H1 (cell line): ENCODE measurements around the gene PARD3. TPM values are rescaled to one million over a fixed set of nuclear protein-coding genes. Genes with fewer than 3 reads are reported as not detected.

Source experiments
- CTCF ChIA-PET: fragments of 300-600 bp; sonication (Branson Sonifier 250); formaldehyde crosslinking; loops from one replicate; lab custom pipeline; 2021; ENCODE audit not compliant: partially characterized antibody; lab: Charles Lee
- POLR2A ChIA-PET: fragments of 300-600 bp; sonication (Branson Sonifier 250); formaldehyde crosslinking; loops from one replicate; lab custom pipeline; 2021; ENCODE audit warnings: inconsistent platforms; ENCODE audit not compliant: partially characterized antibody; lab: Charles Lee
- DNase-seq, 2 experiments: peaks; one replicate each; pipeline versions ENCODE4 v3.0.0 to v3.0.0-alpha.2; 2010 to 2022; ENCODE audit warnings: low spot score in 2 of 2, low read depth in 1 of 2, mixed read lengths in 1 of 2
- FAIRE-seq: peaks from 2 replicates; lab custom pipeline; 2011; peaks lifted over from hg19 to GRCh38; lab: Jason Lieb, UNC
- H2AFZ ChIP-seq: 2 replicates; pipeline ENCODE4 v1.8.1; 2012; ENCODE audit warnings: low read length, inconsistent platforms
- H2AK5ac ChIP-seq: 2 replicates; pipeline ENCODE4 v1.6.1; 2013; ENCODE audit warnings: low read depth, low read length
- H2BK120ac ChIP-seq: replicated peaks from 2 replicates; pipeline ENCODE3; 2013; ENCODE audit warnings: low read depth, low read length, inconsistent platforms
- H2BK12ac ChIP-seq: 2 replicates; pipeline ENCODE4 v1.6.1; 2013; ENCODE audit warnings: low read depth, low read length
- H2BK15ac ChIP-seq: 2 replicates; pipeline ENCODE4 v1.6.1; 2013; ENCODE audit warnings: low read length
- H2BK20ac ChIP-seq: 2 replicates; pipeline ENCODE4 v1.6.1; 2013; ENCODE audit warnings: low read length
- H2BK5ac ChIP-seq: 2 replicates; pipeline ENCODE4 v1.6.1; 2013; ENCODE audit warnings: low read depth, low read length
- H3K14ac ChIP-seq: 2 replicates; pipeline ENCODE4 v1.6.1; 2013; ENCODE audit warnings: inconsistent platforms; ENCODE audit not compliant: insufficient read length
- H3K18ac ChIP-seq: 2 replicates; pipeline ENCODE4 v1.6.1; 2013; ENCODE audit warnings: low read length; ENCODE audit errors: extremely low read depth
- H3K23ac ChIP-seq: 2 replicates; pipeline ENCODE4 v1.6.1; 2013; ENCODE audit warnings: inconsistent platforms; ENCODE audit not compliant: insufficient read length
- H3K23me2 ChIP-seq: 2 replicates; pipeline ENCODE4 v1.6.1; 2013; ENCODE audit warnings: low read depth, low read length
- H3K27ac ChIP-seq: 2 replicates; pipeline ENCODE4 v1.6.1; 2011; ENCODE audit warnings: low read depth, low read length, inconsistent platforms
- H3K27me3 ChIP-seq, 4 experiments: replicated peaks in 1 of 4; 1 replicate in 1 of 4; 2 replicates in 3 of 4; pipeline versions ENCODE4 v1.6.1 to v1.8.1; 2011 to 2013; ENCODE audit warnings: low read length in 3 of 4, mild to moderate bottlenecking in 3 of 4, inconsistent platforms in 2 of 4, mixed read lengths in 2 of 4, moderate library complexity in 1 of 4; ENCODE audit not compliant: control insufficient read depth in 3 of 4, insufficient read depth in 3 of 4; ENCODE audit errors: extremely low read depth in 1 of 4
- H3K36me3 ChIP-seq, 4 experiments: 2 replicates each; pipeline versions ENCODE4 v1.6.1 to v1.8.1; 2011 to 2013; ENCODE audit warnings: mild to moderate bottlenecking in 4 of 4, low read length in 3 of 4, moderate library complexity in 2 of 4, control low read depth in 1 of 4, inconsistent platforms in 1 of 4; ENCODE audit not compliant: insufficient read depth in 4 of 4, control insufficient read depth in 2 of 4
- H3K4ac ChIP-seq: replicated peaks from 2 replicates; pipeline ENCODE3; 2013; ENCODE audit warnings: low read length, low read depth, mixed read lengths, inconsistent platforms; ENCODE audit not compliant: insufficient read length
- H3K4me1 ChIP-seq, 4 experiments: replicated peaks in 1 of 4; 1 replicate in 1 of 4; 2 replicates in 3 of 4; pipeline versions ENCODE4 v1.6.1 to v1.8.1; 2011 to 2013; ENCODE audit warnings: low read length in 3 of 4, inconsistent platforms in 2 of 4, mixed read lengths in 1 of 4; ENCODE audit not compliant: insufficient read depth in 4 of 4, control insufficient read depth in 3 of 4
- H3K4me2 ChIP-seq, 2 experiments: 2 replicates each; pipeline versions ENCODE4 v1.6.1 to v1.8.1; 2011 to 2013; ENCODE audit warnings: low read depth in 2 of 2, low read length in 2 of 2, control low read depth in 1 of 2, inconsistent platforms in 1 of 2, mild to moderate bottlenecking in 1 of 2; ENCODE audit not compliant: insufficient read depth in 1 of 2
- H3K4me3 ChIP-seq, 4 experiments: fragments of 200-600, 300-600 bp in 1 of 4; sonication (generic), shearing (Covaris generic), sonication (Bioruptor Twin) in 1 of 4; 2 replicates each; pipeline versions ENCODE4 v1.5.1 to v1.8.1; 2011 to 2016; ENCODE audit warnings: low read length in 4 of 4, low read depth in 3 of 4, control low read depth in 2 of 4, inconsistent platforms in 2 of 4, mild to moderate bottlenecking in 2 of 4, mixed read lengths in 1 of 4, moderate library complexity in 1 of 4; ENCODE audit not compliant: insufficient read depth in 2 of 4; ENCODE audit errors: extremely low read depth in 1 of 4
- H3K56ac ChIP-seq: replicated peaks from 2 replicates; pipeline ENCODE3; 2013; ENCODE audit warnings: low read depth, mild to moderate bottlenecking, mixed read lengths, low read length, inconsistent platforms; ENCODE audit not compliant: insufficient read length
- H3K79me1 ChIP-seq: 2 replicates; pipeline ENCODE4 v1.6.1; 2013; ENCODE audit warnings: low read depth, low read length, control low read depth
- H3K79me2 ChIP-seq, 2 experiments: 2 replicates each; pipeline versions ENCODE4 v1.6.1 to v1.8.1; 2012 to 2013; ENCODE audit warnings: low read length in 2 of 2, mild to moderate bottlenecking in 2 of 2, inconsistent platforms in 1 of 2; ENCODE audit not compliant: insufficient read depth in 2 of 2, control insufficient read depth in 1 of 2
- H3K9ac ChIP-seq, 4 experiments: replicated peaks in 1 of 4; 1 replicate in 1 of 4; 2 replicates in 3 of 4; pipeline versions ENCODE4 v1.6.1 to v1.8.1; 2011 to 2013; ENCODE audit warnings: low read depth in 3 of 4, low read length in 3 of 4, control low read depth in 2 of 4, mild to moderate bottlenecking in 2 of 4, moderate library complexity in 2 of 4, inconsistent platforms in 1 of 4; ENCODE audit errors: extremely low read depth in 1 of 4
- H3K9me3 ChIP-seq, 2 experiments: 2 replicates each; pipeline versions ENCODE4 v1.6.1 to v1.8.1; 2012 to 2013; ENCODE audit warnings: mild to moderate bottlenecking in 2 of 2, moderate library complexity in 2 of 2, control low read depth in 1 of 2, inconsistent platforms in 1 of 2, low read depth in 1 of 2, low read length in 1 of 2, mixed read lengths in 1 of 2; ENCODE audit not compliant: insufficient read depth in 2 of 2
- H4K20me1 ChIP-seq, 2 experiments: replicated peaks in 1 of 2; 2 replicates each; pipeline versions ENCODE3 to v1.8.1; 2011 to 2013; ENCODE audit warnings: inconsistent platforms in 2 of 2, low read length in 2 of 2, mild to moderate bottlenecking in 1 of 2; ENCODE audit not compliant: insufficient read depth in 2 of 2, control insufficient read depth in 1 of 2
- H4K5ac ChIP-seq: 2 replicates; pipeline ENCODE4 v1.6.1; 2013; ENCODE audit warnings: low read length, low read depth, mixed read lengths, inconsistent platforms; ENCODE audit not compliant: insufficient read length
- H4K8ac ChIP-seq: 2 replicates; pipeline ENCODE4 v1.8.0; 2013; ENCODE audit warnings: mild to moderate bottlenecking, moderate library complexity, low read length, inconsistent platforms; ENCODE audit not compliant: insufficient read depth; ENCODE audit errors: extremely low read depth
- H4K91ac ChIP-seq: replicated peaks from 2 replicates; pipeline ENCODE3; 2013; ENCODE audit warnings: low read length, mixed read lengths, inconsistent platforms; ENCODE audit not compliant: insufficient read length
- MAFK ChIP-seq: IDR thresholded peaks from 2 replicates; pipeline ENCODE4 v1.6.1; 2012; ENCODE audit warnings: low read depth, mild to moderate bottlenecking, improper control_type of control experiment, low read length
- SAP30 ChIP-seq: fragments of 300-600 bp; sonication (generic); IDR thresholded peaks from 2 replicates; pipeline ENCODE4 v1.7.1; 2012; ENCODE audit warnings: low read length, moderate library complexity, mild to moderate bottlenecking, inconsistent platforms; ENCODE audit not compliant: insufficient read depth, insufficient replicate concordance
- SP1 ChIP-seq: IDR thresholded peaks from 2 replicates; pipeline ENCODE4 v1.6.1; 2011; ENCODE audit warnings: low read depth, low read length
- WGBS, 2 experiments: shearing (Covaris generic) in 1 of 2; methylation state at CpG; one replicate each; pipeline versions ENCODE4 v1.1.6 to v1.1.7; 2013 to 2015; ENCODE audit warnings: low lambda C conversion rate in 2 of 2, mixed read lengths in 2 of 2, inconsistent platforms in 1 of 2, low coverage in 1 of 2, missing lambda C conversion rate in 1 of 2; ENCODE audit not compliant: insufficient replicate concordance in 2 of 2, insufficient coverage in 1 of 2, insufficient read length in 1 of 2; ENCODE audit errors: extremely low coverage in 1 of 2, missing lambda C conversion rate in 1 of 2; 5-methylcytosine and 5-hydroxymethylcytosine counted together
- polyA plus RNA-seq, 7 experiments: library from polyadenylated mRNA; depleted of rRNA in 3 of 7; stranded (reverse) in 5 of 7; unstranded in 2 of 7; fragments of >200 nt in 5 of 7; fragments of 200-250 nt in 2 of 7; gene quantifications; 1 replicate in 5 of 7; 2 replicates in 1 of 7; 4 replicates in 1 of 7; pipeline versions ENCODE4 v1.2.1 to v1.2.3, GENCODE V29; 2011 to 2013; ENCODE audit warnings: missing spikeins in 2 of 7, mixed read lengths in 2 of 7
- total RNA-seq: library from RNA; stranded (reverse); fragmentation: NEBNext Ultra II Directional; extraction: Animal tissue kit (Norgen Biotek cat#: 25700); gene quantifications from 2 replicates; pipeline ENCODE4 v1.2.1, GENCODE V29; 2021

PARD3 gene
- total and polyA plus RNA-seq, 2 of the 8 experiments (the other 6 are each of a cell fraction or from before 2014, with no cell fraction given), result 19.7 to 49.1 TPM

- H3K4me3 ChIP-seq, result no peak overlapping the region
- no peaks in the 10 kb centered on the region for H4K20me1 ChIP-seq
- TF ChIP-seq SAP30 (no peak), MAFK (no peak), SP1 (no peak)
- no peak overlapping the region for H4K5ac ChIP-seq
- DNase-seq (no peak), FAIRE-seq (no peak)
- H3K27ac ChIP-seq, result no peak overlapping the region
- no peaks in the 10 kb centered on the region for H3K79me2 ChIP-seq
- no peak overlapping the region for H4K8ac ChIP-seq
- no peak overlapping the region for H3K18ac ChIP-seq
- H3K9ac ChIP-seq, result no peak overlapping the region
- no peaks in the 10 kb centered on the region for H3K23me2 ChIP-seq
- no peaks in the 10 kb centered on the region; a peak in 1 of 7 replicates for H3K4me1 ChIP-seq
- H3K79me1 ChIP-seq, result no peaks in the 10 kb centered on the region
- no peak overlapping the region for H3K56ac ChIP-seq
- 100% methylated on average over 3 of the region's 3 CpGs; no CpG with 5 or more reads in 1 of the 2 experiments for WGBS, 2 experiments
- no peak overlapping the region for H2BK15ac ChIP-seq
- H3K4ac ChIP-seq, result no peak overlapping the region
- H4K91ac ChIP-seq, result no peak overlapping the region
- no peak overlapping the region for H3K23ac ChIP-seq
- POLR2A ChIA-PET, result no interaction called here
- no peak overlapping the region for H2BK12ac ChIP-seq
- H3K9me3 ChIP-seq, result no peaks in the 10 kb centered on the region
- no peak overlapping the region for H2BK5ac ChIP-seq
- no peak overlapping the region for H2BK20ac ChIP-seq
- no peak overlapping the region for H3K14ac ChIP-seq
- H2AFZ ChIP-seq, result no peak overlapping the region
- no peak overlapping the region for H2BK120ac ChIP-seq
- H2AK5ac ChIP-seq, result no peak overlapping the region
- no peaks in the 10 kb centered on the region for H3K36me3 ChIP-seq
- CTCF ChIA-PET, result interaction anchor here (0.7 to 1.1 kb wide), 4 partner anchors 8 to 67 kb away, joined by 3 read pairs; no protein-coding TSS in a partner anchor
- H3K27me3 ChIP-seq, result no peaks in the 10 kb centered on the region
- no peak overlapping the region for H3K4me2 ChIP-seq
Measured at GRCh38 chr10:34347131-34347530, 468.0 kb downstream of the PARD3 start.
